ENCODE data around the gene IGSF8.

Gene IGSF8, protein sequence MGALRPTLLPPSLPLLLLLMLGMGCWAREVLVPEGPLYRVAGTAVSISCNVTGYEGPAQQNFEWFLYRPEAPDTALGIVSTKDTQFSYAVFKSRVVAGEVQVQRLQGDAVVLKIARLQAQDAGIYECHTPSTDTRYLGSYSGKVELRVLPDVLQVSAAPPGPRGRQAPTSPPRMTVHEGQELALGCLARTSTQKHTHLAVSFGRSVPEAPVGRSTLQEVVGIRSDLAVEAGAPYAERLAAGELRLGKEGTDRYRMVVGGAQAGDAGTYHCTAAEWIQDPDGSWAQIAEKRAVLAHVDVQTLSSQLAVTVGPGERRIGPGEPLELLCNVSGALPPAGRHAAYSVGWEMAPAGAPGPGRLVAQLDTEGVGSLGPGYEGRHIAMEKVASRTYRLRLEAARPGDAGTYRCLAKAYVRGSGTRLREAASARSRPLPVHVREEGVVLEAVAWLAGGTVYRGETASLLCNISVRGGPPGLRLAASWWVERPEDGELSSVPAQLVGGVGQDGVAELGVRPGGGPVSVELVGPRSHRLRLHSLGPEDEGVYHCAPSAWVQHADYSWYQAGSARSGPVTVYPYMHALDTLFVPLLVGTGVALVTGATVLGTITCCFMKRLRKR
- 32.6 to 51.1 reads per million in 2 donors for total RNA-seq

GRCh38 chr1:160097911-160098851, at the start of gene IGSF8:
TSS of gene IGSF8 (minus strand) at chr1:160098619. CDS start at chr1:160098472, 147 bp downstream.
- DNase-seq, result peak; percentile 96

DNA sequence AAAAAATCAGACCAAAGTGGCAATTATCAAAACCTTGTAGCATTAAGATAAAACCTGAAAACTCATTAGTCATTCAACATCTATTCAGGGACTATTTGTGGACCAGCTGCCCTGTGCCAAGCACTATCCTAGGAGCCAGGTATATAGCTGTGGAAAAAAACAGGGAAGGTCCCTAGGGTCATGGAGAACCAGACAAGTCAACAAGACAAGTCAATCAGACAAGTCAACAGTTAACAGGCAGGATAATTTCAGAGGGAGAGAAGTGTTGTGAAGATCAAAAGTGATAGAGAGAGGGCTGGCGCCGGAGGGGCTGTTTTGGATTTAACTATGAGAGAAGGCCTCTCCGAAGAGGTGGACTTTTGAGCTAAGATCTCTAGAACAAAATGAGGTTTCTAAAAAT, 49.7 kb upstream of the IGSF8 start:
- DNase-seq, result no peak

DNA sequence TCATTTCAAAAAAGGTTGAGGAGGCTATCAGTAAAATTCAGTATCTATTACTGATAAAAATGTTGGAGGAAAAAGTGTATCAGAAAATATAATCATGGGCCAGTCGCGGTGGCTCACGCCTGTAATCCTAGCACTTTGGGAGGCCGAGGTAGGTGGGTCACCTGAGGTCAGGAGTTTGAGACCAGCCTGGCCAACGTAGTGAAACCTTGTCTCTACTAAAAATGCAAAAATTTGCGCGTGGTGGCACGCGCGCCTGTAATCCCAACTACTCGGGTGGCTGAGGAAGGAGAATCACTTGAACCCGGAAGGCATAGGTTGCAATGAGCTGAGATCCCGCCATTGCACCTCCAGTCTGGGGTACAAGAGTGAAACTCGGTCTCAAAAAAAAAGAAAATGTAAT, 47.7 kb upstream of the IGSF8 start:
- no peak for DNase-seq

DNA sequence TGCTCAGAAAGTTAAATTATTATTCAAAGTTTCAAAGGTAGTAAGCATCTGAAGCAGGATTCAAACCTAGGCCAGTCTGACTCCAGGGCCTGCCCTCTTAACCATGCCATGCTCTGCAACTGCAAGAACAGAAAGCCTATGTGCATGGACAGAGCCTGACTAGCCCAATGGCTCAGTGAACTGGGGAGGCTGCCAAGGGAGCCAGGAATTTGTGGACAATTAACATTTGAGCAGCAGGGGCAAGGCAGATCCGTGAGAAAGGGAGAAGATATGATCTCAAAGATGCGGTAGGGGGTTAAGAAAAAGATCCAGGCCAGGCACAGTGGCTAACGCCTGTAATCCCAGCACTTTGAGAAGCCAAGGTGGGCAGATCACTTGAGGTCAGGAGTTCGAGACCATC, 46.5 kb upstream of the IGSF8 start:
- DNase-seq, result no peak

DNA sequence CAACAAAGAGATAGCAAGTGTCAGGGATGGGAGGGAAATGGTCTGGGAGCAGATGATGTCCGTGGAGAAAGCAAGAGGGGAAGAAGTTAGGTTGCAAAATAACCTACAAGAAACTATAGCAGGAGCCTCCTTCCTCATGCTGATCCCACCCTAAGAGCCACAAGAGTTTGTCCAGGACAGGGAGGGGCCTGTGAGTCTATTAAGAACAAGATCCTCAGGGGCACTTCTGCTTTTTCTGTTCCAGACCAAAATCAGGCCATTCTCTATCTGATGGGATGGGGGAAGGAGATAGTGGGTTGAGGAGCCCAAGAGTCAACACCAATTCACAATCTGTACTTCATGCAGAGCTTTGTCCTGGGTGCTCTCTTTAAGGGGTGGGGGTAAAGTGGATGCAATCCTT, 45.3 kb upstream of the IGSF8 start:
- DNase-seq, result no peak

- DNase-seq, result no peak
Measured at GRCh38 chr1:160139840-160140239, 41.4 kb upstream of the IGSF8 start.

- no peak for DNase-seq
Measured at GRCh38 chr1:160137216-160137862, 38.9 kb upstream of the IGSF8 start.

DNA sequence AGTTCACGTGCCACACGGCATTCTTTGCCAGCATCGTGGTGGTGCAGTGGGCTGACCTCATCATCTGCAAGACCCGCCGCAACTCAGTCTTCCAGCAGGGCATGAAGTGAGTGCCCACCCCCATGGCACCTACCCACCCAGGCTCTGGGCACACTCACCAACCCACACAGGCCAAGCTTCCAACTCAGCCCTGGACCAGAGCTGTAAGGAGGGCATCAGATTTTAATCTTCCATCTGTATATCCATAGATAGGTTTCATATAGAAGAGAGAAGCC, 38.4 kb upstream of the IGSF8 start:
- DNase-seq, result no peak

DNA sequence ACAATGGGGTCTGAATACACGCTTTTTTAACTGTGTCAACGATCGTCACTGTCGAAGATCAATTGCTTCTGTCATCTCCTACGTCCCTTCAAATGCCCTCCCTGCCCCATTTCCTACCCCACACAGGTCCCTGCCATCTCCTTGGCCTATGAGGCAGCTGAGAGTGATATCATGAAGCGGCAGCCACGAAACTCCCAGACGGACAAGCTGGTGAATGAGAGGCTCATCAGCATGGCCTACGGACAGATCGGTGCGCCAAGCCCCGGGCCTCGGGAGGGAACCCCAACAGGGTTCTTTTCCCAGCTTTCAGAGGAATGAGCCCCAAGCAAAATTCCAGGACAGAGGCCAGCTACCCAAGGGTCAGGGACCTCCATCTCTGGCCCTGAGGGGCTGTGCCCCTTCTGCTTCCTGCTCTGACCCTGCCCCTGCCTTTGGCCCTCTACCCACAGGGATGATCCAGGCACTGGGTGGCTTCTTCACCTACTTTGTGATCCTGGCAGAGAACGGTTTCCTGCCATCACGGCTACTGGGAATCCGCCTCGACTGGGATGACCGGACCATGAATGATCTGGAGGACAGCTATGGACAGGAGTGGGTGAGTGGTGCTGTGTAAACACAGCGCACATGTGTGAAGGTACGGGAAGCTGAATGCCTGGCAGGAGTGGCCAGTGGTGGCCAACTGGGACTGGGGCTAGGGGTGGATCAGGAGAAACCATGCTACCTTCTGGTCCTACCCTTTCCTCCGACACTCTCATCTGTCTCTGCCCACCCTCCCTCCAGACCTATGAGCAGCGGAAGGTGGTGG, 37.9 kb upstream of the IGSF8 start:
- no peak for DNase-seq

GRCh38 chr1:160134791-160135572, 36.6 kb upstream of the IGSF8 start:
- DNase-seq, result no peak

DNA sequence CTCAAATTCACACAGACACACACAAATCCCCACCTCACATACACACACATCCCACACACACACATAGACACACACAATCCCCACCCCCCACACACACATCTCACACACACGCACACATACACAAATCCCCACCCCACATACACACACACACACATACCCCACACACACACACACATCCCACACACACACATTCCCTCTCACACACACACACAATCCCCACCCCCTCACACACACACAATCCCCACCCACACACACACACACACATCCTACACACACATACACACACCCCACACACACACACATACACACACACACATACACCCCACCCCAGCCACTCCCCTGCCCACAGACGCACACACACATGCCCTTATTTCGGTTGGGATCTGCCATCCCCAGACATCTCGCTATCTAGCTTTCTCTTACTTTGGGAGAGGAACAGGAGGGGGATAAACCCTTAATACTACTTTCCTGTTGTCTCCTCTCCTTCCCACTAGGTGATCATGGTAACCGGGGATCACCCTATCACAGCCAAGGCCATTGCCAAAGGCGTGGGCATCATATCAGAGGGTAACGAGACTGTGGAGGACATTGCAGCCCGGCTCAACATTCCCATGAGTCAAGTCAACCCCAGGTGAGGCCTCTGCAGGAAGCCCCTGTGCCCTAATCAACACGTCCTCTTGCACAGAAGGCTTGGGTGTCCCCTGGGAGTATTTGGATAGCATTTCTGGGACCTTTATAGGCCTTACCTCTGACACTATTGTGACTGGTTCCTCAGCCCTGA, 35.8 kb upstream of the IGSF8 start:
- DNase-seq, result no peak

GRCh38 chr1:160131803-160132565, 33.6 kb upstream of the IGSF8 start:
- DNase-seq, result no peak

DNA sequence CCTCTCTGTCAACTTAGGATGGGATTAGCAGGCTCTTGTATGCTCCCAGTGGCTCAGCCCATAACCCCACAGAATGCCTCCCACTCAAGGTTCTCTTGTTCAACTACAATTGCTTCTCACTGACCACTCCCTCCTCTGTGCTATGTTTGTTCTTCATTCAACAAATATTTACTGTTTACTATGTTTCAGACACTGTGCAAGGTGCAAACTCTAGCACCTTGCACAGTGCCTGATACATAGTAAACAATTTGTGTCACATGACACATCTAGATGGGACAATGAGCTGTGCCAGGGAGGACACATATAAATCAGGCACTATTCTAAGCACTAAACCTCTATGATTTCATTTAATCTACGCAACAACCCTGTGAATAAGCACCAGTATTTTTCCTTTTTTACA, 32.5 kb upstream of the IGSF8 start:
- DNase-seq, result no peak

GRCh38 chr1:160130486-160130885, 32.1 kb upstream of the IGSF8 start:
- DNase-seq, result no peak

DNA sequence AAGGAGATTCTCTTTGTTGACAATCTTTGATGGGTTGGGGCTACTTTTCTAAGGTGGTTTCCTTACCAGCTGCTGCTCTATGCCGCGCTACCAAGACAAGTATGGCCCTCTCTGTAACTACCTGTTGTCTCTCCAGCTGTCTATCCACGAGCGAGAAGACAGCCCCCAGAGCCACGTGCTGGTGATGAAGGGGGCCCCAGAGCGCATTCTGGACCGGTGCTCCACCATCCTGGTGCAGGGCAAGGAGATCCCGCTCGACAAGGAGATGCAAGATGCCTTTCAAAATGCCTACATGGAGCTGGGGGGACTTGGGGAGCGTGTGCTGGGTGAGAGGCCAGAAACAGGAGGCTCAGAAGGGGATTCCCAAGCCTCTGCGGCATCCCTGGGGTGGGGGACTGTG, 31.5 kb upstream of the IGSF8 start:
- DNase-seq, result no peak

DNA sequence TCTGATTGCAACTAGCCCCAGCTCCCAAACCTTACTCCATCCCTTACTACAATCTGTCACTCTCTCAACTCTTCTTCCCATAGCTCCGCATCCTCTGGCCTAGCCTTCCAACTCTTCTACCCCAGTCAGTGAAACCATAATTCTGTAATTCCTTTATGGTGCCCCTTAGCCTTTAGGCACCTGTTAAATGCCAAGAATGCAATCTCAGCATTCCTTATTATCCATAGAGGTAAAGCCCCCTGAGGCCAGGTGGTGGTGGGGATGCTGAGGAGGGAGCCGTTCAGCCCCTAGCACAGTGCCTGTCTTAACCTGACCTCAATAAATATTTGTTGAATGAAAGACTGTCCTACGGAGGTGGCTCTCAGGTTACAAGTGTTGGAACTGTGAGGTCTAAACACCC, 31.1 kb upstream of the IGSF8 start:
- no peak for DNase-seq

DNA sequence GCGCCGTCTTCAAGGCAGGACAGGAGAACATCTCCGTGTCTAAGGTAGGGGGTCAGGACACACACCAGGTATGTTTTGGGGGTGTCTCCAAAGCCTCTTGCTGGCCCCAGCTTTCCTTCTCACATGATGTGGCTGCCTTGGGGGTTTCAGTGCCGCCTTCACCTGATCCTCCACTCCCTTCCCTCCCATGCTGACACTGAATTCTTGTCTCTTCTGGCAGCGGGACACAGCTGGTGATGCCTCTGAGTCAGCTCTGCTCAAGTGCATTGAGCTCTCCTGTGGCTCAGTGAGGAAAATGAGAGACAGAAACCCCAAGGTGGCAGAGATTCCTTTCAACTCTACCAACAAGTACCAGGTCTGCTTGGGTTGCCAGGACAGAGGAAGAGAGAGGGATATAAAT, 30.6 kb upstream of the IGSF8 start:
- DNase-seq, result no peak

DNA sequence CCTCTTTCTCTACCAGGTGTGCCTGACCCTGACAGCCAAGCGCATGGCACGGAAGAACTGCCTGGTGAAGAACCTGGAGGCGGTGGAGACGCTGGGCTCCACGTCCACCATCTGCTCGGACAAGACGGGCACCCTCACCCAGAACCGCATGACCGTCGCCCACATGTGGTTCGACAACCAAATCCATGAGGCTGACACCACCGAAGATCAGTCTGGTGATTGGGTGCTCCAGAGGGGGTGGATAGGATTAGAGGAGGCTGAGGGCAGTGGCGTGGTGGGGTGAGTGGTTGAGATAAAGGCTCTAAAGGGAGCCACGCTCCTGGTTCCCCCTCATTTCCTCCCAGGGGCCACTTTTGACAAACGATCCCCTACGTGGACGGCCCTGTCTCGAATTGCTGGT, 30.2 kb upstream of the IGSF8 start:
- no peak for DNase-seq

GRCh38 chr1:160127865-160128523, 29.6 kb upstream of the IGSF8 start:
- DNase-seq, result no peak

All from activated gamma-delta T cell (primary cell).